ENCODE results near the gene HIVEP1.

DNA sequence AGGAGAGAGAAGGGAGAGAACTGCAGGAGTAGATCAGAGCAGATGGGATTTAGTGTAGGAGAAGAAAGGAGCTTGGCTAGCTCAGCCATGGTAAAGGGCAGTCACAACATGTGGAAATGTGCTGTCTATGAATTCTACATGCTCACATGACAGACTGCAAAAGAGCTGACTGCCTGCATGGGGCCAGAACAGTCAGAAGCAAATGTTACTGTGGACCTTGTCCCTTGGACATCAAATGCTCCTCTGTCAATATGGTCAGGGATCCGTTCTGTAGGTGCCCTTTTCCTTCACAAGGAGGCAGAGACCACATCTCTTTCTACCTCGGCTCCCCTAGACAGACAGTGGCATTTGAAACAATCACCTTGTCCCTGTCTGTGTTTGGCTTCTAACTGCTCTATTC lies 46.6 kb upstream of the HIVEP1 start:
- TF ChIP-seq LEF1 (IDR thresholded peaks at IDR 0.05; ENCODE audit: borderline replicate concordance) (no peak), FOXM1 (IDR thresholded peaks at IDR 0.05; ENCODE audit: borderline replicate concordance) (no peak), FOXK2 (IDR thresholded peaks at IDR 0.05) (no peak), HDGF (IDR thresholded peaks at IDR 0.05; ENCODE audit: borderline replicate concordance) (no peak), TARDBP (IDR thresholded peaks at IDR 0.05) (no peak), ELF4 (IDR thresholded peaks at IDR 0.05) (no peak), FOXA1 (IDR thresholded peaks at IDR 0.05) (no peak)
